Activated naive CD8-positive, alpha-beta T cell treated with anti-CD3 and anti-CD28 coated beads, Interleukin-2, amount 10 ng/mL, durations not matched to agents 7 days and 5 days (primary cell): ENCODE measurements around the gene EPO. TPM values are rescaled to one million over a fixed set of nuclear protein-coding genes. Genes with fewer than 3 reads are reported as not detected.
A peak's percentile ranks its signal among the peaks of the same experiment; 100 is the strongest.
"Not testable (repeated sequence)": the region's sequence is repeated elsewhere in the genome, so short reads cannot be mapped to it uniquely, and the experiment has no call there.

Source experiments
- ATAC-seq: fragments of 150-1000 bp; cut with Tn5 transposase; one replicate; pipeline ENCODE4 v1.10.0; 2021; ENCODE audit warnings: low read depth, moderate library complexity
- POLR2A ChIA-PET: fragments of 350-600 bp; sonication (Branson Sonifier 250); formaldehyde crosslinking; loops from one replicate; lab custom pipeline; 2021; ENCODE audit warnings: antibody characterized with exemption; lab: Charles Lee
- DNase-seq: peaks from one replicate; pipeline ENCODE4 v3.0.0; 2021
- H3K27ac Mint-ChIP-seq: one replicate; pipeline ENCODE4 v1.8.0; 2022; ENCODE audit warnings: mild to moderate bottlenecking, mixed read lengths
- H3K27me3 Mint-ChIP-seq: one replicate; pipeline ENCODE4 v1.8.0; 2022; ENCODE audit warnings: mild to moderate bottlenecking, moderate library complexity, mixed read lengths
- H3K36me3 Mint-ChIP-seq: one replicate; pipeline ENCODE4 v1.8.0; 2021; ENCODE audit warnings: mild to moderate bottlenecking, mixed read lengths
- H3K4me1 Mint-ChIP-seq: one replicate; pipeline ENCODE4 v1.8.0; 2021; ENCODE audit warnings: mixed read lengths
- H3K4me3 Mint-ChIP-seq: one replicate; pipeline ENCODE4 v1.8.0; 2022; ENCODE audit warnings: mild to moderate bottlenecking, moderate library complexity, mixed read lengths
- H3K9me3 Mint-ChIP-seq: one replicate; pipeline ENCODE4 v1.8.0; 2021; ENCODE audit warnings: mixed read lengths
- total RNA-seq, 2 experiments: library from RNA; stranded (reverse); gene quantifications; one replicate each; pipeline ENCODE4 v1.2.3, GENCODE V29; 2021

EPO gene
- total RNA-seq, 2 experiments from 2014 or later, result 0.22 TPM; not detected in 1

GRCh38 chr7:100721505-100721812, 1.2 kb downstream of the EPO start:
- Mint-ChIP-seq H3K36me3 (no peaks in the 10 kb centered on the region), H3K4me1 (peaks cover 8% of the 10 kb centered on the region), H3K4me3 (no peak overlapping the region), H3K27ac (no peak overlapping the region), H3K9me3 (peaks cover 1% of the 10 kb centered on the region), H3K27me3 (peaks cover 57% of the 10 kb centered on the region)
- POLR2A ChIA-PET, result interaction anchor here (0.7 to 1.2 kb wide), 2 partner anchors 11 to 154 kb away, joined by 3 read pairs; partner anchors contain the start of gene SRRT
- DNase-seq (no peak), ATAC-seq (no peak)

- Mint-ChIP-seq H3K27ac (no peak overlapping the region), H3K36me3 (no peaks in the 10 kb centered on the region), H3K27me3 (peaks cover 60% of the 10 kb centered on the region), H3K4me1 (peaks cover 5% of the 10 kb centered on the region), H3K4me3 (no peak overlapping the region), H3K9me3 (no peaks in the 10 kb centered on the region)
- POLR2A ChIA-PET, result no interaction called here
- DNase-seq (no peak), ATAC-seq (no peak)
Measured at GRCh38 chr7:100722480-100723212, 2.4 kb downstream of the EPO start.

GRCh38 chr7:100723732-100724275, 3.5 kb downstream of the EPO start:
- DNase-seq (no peak), ATAC-seq (no peak)
- Mint-ChIP-seq H3K27me3 (peaks cover 52% of the 10 kb centered on the region), H3K27ac (no peak overlapping the region), H3K9me3 (no peaks in the 10 kb centered on the region), H3K36me3 (no peaks in the 10 kb centered on the region), H3K4me3 (no peak overlapping the region), H3K4me1 (peaks cover 5% of the 10 kb centered on the region)
- POLR2A ChIA-PET, result no interaction called here

GRCh38 chr7:100724364-100724763, 4.1 kb downstream of the EPO start:
- peaks cover 49% of the 10 kb centered on the region for H3K27me3 Mint-ChIP-seq
- ATAC-seq, H3K4me3 Mint-ChIP-seq, H3K4me1 Mint-ChIP-seq, H3K27ac Mint-ChIP-seq, H3K36me3 Mint-ChIP-seq, POLR2A ChIA-PET, H3K9me3 Mint-ChIP-seq, DNase-seq: not testable (repeated sequence)

GRCh38 chr7:100726996-100727761, 6.9 kb downstream of the EPO start:
- Mint-ChIP-seq H3K27ac (no peak overlapping the region), H3K4me3 (no peak overlapping the region), H3K36me3 (no peaks in the 10 kb centered on the region), H3K27me3 (peaks cover 26% of the 10 kb centered on the region), H3K9me3 (no peaks in the 10 kb centered on the region), H3K4me1 (peaks cover 5% of the 10 kb centered on the region)
- POLR2A ChIA-PET, result no interaction called here
- no peak for DNase-seq
- ATAC-seq, result no peak

GRCh38 chr7:100728196-100728595, 7.9 kb downstream of the EPO start:
- no peaks in the 10 kb centered on the region for H3K36me3 Mint-ChIP-seq
- POLR2A ChIA-PET, result no interaction called here

GRCh38 chr7:100730136-100730800, 10.0 kb downstream of the EPO start:
- peaks cover under 1% of the 10 kb centered on the region for H3K4me1 Mint-ChIP-seq
- ATAC-seq (no peak), DNase-seq (no peak)
- no peak overlapping the region for H3K4me3 Mint-ChIP-seq
- H3K27me3 Mint-ChIP-seq, result peaks cover 9% of the 10 kb centered on the region
- POLR2A ChIA-PET, result no interaction called here
- no peaks in the 10 kb centered on the region for H3K36me3 Mint-ChIP-seq
- no peaks in the 10 kb centered on the region for H3K9me3 Mint-ChIP-seq
- no peak overlapping the region for H3K27ac Mint-ChIP-seq

More at GRCh38 chr7:100728196-100728595, 7.9 kb downstream of the EPO start:
- ATAC-seq (no peak), DNase-seq (no peak)
- Mint-ChIP-seq H3K27me3 (peaks cover 18% of the 10 kb centered on the region), H3K4me1 (peaks cover 5% of the 10 kb centered on the region), H3K4me3 (no peak overlapping the region), H3K9me3 (no peaks in the 10 kb centered on the region), H3K27ac (no peak overlapping the region)

- POLR2A ChIA-PET, result no interaction called here
- peaks cover 5% of the 10 kb centered on the region for H3K27me3 Mint-ChIP-seq
- H3K36me3 Mint-ChIP-seq, result no peaks in the 10 kb centered on the region
- no peaks in the 10 kb centered on the region for H3K9me3 Mint-ChIP-seq
- DNase-seq (no peak), ATAC-seq (no peak)
- no peak overlapping the region for H3K4me3 Mint-ChIP-seq
- H3K4me1 Mint-ChIP-seq, result no peaks in the 10 kb centered on the region
- no peak overlapping the region for H3K27ac Mint-ChIP-seq
Measured at GRCh38 chr7:100731937-100732636, 11.8 kb downstream of the EPO start.

GRCh38 chr7:100735730-100736129, 15.5 kb downstream of the EPO start:
- no peak for DNase-seq
- Mint-ChIP-seq H3K36me3 (no peaks in the 10 kb centered on the region), H3K27ac (no peak overlapping the region), H3K27me3 (no peaks in the 10 kb centered on the region), H3K4me1 (no peaks in the 10 kb centered on the region), H3K9me3 (no peaks in the 10 kb centered on the region), H3K4me3 (no peak overlapping the region)
- no peak for ATAC-seq
- POLR2A ChIA-PET, result no interaction called here

- POLR2A ChIA-PET, result no interaction called here
- ATAC-seq, result no peak
- H3K4me1 Mint-ChIP-seq, result no peaks in the 10 kb centered on the region
Measured at GRCh38 chr7:100736671-100737070, 16.4 kb downstream of the EPO start.

GRCh38 chr7:100739934-100740333, 19.7 kb downstream of the EPO start:
- ATAC-seq (no peak), DNase-seq (no peak)
- Mint-ChIP-seq H3K27ac (no peak overlapping the region), H3K9me3 (no peaks in the 10 kb centered on the region), H3K36me3 (no peaks in the 10 kb centered on the region), H3K4me1 (no peaks in the 10 kb centered on the region), H3K4me3 (no peak overlapping the region), H3K27me3 (peaks cover 2% of the 10 kb centered on the region)
- POLR2A ChIA-PET, result no interaction called here

More at GRCh38 chr7:100736671-100737070, 16.4 kb downstream of the EPO start:
- Mint-ChIP-seq H3K27me3 (no peaks in the 10 kb centered on the region), H3K4me3 (no peak overlapping the region), H3K27ac (no peak overlapping the region), H3K9me3 (no peaks in the 10 kb centered on the region), H3K36me3 (no peaks in the 10 kb centered on the region)
- DNase-seq, result no peak

GRCh38 chr7:100744605-100745004, 24.3 kb downstream of the EPO start:
- ATAC-seq (no peak), DNase-seq (no peak)
- peaks cover 20% of the 10 kb centered on the region for H3K27me3 Mint-ChIP-seq
- no peak overlapping the region for H3K4me3 Mint-ChIP-seq
- peaks cover 4% of the 10 kb centered on the region for H3K4me1 Mint-ChIP-seq
- no peaks in the 10 kb centered on the region for H3K9me3 Mint-ChIP-seq
- no peaks in the 10 kb centered on the region for H3K36me3 Mint-ChIP-seq
- H3K27ac Mint-ChIP-seq, result no peak overlapping the region
- POLR2A ChIA-PET, result no interaction called here

- peak overlapping the region; percentile 69 for H3K27ac Mint-ChIP-seq
- no peaks in the 10 kb centered on the region for H3K9me3 Mint-ChIP-seq
- ATAC-seq (peak; percentile 78), DNase-seq (peak; percentile 51)
- peaks cover 22% of the 10 kb centered on the region for H3K27me3 Mint-ChIP-seq
- POLR2A ChIA-PET, result no interaction called here
- no peaks in the 10 kb centered on the region for H3K36me3 Mint-ChIP-seq
- H3K4me1 Mint-ChIP-seq, result peaks cover 4% of the 10 kb centered on the region
- peak overlapping the region; percentile 88 for H3K4me3 Mint-ChIP-seq
Measured at GRCh38 chr7:100745184-100745583, 24.9 kb downstream of the EPO start.
